Breast epithelium (tissue), 4 donors: ENCODE results near the gene NKD2. TPM values are rescaled to one million over a fixed set of nuclear protein-coding genes. Genes with fewer than 3 reads are reported as not detected.

Experiments used
- DNase-seq, 2 donors: peaks; one replicate each; pipeline ENCODE4 v3.0.0-alpha.2; 2019; ENCODE audit warnings: low spot score in 2 of 2
- H3K27ac ChIP-seq, 2 donors: fragments of 200-600 bp; sonication (generic) in 1 of 2; one replicate each; pipeline ENCODE4 v1.5.1; 2016 to 2019; ENCODE audit warnings: mild to moderate bottlenecking in 1 of 2
- H3K27me3 ChIP-seq, 2 donors: fragments of 200-600 bp; sonication (generic) in 1 of 2; one replicate each; pipeline versions ENCODE4 v1.5.1 to v1.6.0; 2017 to 2019; ENCODE audit warnings: control low read depth in 1 of 2, mild to moderate bottlenecking in 1 of 2
- H3K36me3 ChIP-seq: fragments of 200-600 bp; one replicate; pipeline ENCODE4 v1.5.1; 2019
- H3K4me1 ChIP-seq, 2 donors: fragments of 200-600 bp; sonication (generic); one replicate each; pipeline ENCODE4 v1.5.1; 2016 to 2019; ENCODE audit warnings: control low read depth in 1 of 2
- H3K4me3 ChIP-seq, 3 donors: fragments of 200-600 bp; sonication (generic); 1 replicate in 2 of 3; 2 replicates in 1 of 3; pipeline ENCODE4 v1.5.1; 2016 to 2019; ENCODE audit warnings: mild to moderate bottlenecking in 3 of 3, moderate library complexity in 2 of 3
- H3K9me3 ChIP-seq, 2 donors: fragments of 200-600 bp; sonication (generic) in 1 of 2; one replicate each; pipeline ENCODE4 v1.5.1; 2016 to 2019; ENCODE audit warnings: control low read depth in 1 of 2
- POLR2A ChIP-seq: fragments of 450-650 bp; IDR thresholded peaks from one replicate; pipeline ENCODE4 v1.6.1; 2016; ENCODE audit warnings: antibody characterized with exemption, mild to moderate bottlenecking, moderate library complexity
- POLR2AphosphoS5 ChIP-seq, 3 donors: sonication (generic); formaldehyde crosslinking; IDR thresholded peaks; one replicate each; pipeline ENCODE4 v1.6.1; 2017; ENCODE audit warnings: antibody characterized with exemption in 3 of 3
- intact Hi-C: fragments of 100-400 bp; cut with DNase I; formaldehyde crosslinking; loops from one replicate; pipeline ENCODE4 v1.15.1; 2023; ENCODE audit warnings: low total_unique reads
- total RNA-seq, 3 donors: library from RNA; depleted of rRNA; stranded (reverse); fragments of >200 nt; gene quantifications; one replicate each; pipeline ENCODE4 v1.1.0, GENCODE V29; 2016
- TF ChIP-seq, protein P1 (sequence below), 3 donors: fragments of 450-650 bp; IDR thresholded peaks; one replicate each; pipeline ENCODE4 v1.5.1; 2016 to 2017; ENCODE audit warnings: antibody characterized with exemption in 3 of 3, mild to moderate bottlenecking in 3 of 3, moderate library complexity in 3 of 3

Gene NKD2, protein sequence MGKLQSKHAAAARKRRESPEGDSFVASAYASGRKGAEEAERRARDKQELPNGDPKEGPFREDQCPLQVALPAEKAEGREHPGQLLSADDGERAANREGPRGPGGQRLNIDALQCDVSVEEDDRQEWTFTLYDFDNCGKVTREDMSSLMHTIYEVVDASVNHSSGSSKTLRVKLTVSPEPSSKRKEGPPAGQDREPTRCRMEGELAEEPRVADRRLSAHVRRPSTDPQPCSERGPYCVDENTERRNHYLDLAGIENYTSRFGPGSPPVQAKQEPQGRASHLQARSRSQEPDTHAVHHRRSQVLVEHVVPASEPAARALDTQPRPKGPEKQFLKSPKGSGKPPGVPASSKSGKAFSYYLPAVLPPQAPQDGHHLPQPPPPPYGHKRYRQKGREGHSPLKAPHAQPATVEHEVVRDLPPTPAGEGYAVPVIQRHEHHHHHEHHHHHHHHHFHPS
- 10 to 100 TPM in 1 of 3 donors, 1 to 10 TPM in 1, not detected in 1; 5.9 to 16.7 TPM for total RNA-seq

DNA sequence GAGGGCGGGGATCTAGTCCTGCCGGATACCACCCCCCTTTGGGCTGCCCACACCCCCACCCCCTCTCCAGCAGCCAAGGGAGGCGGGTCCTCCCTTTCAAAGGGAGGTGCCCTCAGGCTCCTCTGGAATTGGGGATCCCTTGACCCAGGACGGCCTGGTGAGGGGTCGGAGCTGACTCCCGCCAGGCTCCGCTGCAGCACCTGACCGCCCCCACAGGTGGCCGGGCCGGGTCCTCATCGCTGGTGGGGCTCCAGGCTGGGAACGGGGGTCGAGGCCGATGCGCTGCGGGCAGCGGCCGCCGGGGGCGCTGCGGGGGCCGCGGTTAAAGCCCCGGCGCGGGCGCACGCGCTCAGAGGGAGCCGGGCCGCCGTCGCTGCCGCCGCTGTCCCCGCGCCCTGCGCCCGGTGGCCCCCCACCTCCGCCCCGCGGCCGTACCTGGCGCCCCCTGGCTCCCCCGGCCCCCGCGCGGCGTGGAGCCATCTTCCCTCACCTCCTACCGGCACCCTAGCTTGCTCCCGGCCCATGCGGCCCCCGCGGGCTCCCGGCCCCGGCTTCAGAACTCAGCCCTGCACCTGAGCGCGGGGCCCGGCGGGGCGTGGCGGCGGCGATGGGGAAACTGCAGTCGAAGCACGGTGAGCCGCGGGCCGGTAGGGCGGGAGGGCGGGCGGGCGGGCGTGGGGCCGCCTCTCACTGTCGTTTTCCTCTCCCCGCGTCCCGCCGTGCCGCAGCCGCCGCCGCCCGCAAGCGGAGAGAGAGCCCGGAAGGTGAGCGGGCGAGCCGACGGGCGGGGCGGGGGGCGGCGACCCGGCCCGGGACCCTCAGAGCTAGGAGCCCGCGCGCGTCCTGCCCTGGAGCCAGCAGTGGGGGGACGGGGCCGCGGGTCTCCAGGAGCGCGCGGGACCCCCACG lies at the start of gene NKD2:
Gene NKD2, plus strand, starts transcription at position 352 of the 908 bp plus-strand sequence. Its CDS starts 256 bp downstream, at position 608.
- peaks cover 0 to 13% of the 10 kb centered on the region in 2 donors for H3K27me3 ChIP-seq

DNA sequence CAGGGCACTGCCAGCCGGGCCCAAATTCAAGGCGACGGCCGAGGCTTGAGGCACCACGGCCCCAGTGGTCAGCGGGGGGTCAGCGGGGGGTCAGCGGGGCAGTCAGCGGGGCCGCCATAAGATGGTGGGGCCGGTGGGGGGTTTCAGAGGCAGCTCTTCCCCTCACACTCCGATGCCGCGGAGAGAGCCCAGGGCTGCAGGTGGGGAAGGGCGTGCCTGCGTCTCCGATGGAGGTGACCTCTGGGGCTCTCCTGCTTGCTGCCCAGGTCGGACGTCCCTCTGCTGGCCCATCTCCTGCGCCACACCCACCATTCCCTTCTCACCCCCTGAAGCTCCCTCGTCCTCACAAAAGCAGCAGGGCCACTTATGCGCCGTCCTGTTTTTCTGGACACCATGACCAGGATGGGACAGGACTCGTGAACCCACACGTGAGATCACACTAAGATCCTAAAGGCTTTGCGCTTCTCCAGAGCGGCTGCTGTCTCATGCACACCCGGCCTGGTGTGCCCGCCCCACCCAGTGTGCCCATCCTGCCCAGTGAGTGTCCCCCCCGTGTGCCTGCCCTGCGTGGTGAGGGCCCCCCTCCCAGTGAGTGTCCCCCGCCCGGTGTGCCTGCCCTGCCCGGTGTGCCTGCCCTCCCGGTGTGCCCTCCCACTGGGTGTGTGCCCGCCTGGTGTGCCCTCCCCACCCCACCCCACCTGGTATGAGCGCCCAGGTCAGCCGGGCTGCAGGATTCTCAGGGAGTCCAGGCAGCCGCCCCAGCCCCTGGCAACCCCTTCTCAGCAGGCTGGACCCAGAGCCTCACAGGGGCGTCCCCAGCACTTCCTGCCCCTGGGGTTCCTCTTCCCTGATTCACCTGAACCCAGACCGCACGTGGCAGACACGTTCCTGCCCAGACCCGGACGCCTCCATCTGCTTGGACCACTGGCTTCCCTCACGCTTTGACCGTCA lies 48.7 kb upstream of the NKD2 start:
- H3K27ac ChIP-seq, result no peak overlapping the region
- peaks cover 0 to 10% of the 10 kb centered on the region in 2 donors for H3K27me3 ChIP-seq
- no peak for TF ChIP-seq POLR2AphosphoS5 (IDR thresholded peaks at IDR 0.05)
- TF ChIP-seq, protein P1, sequence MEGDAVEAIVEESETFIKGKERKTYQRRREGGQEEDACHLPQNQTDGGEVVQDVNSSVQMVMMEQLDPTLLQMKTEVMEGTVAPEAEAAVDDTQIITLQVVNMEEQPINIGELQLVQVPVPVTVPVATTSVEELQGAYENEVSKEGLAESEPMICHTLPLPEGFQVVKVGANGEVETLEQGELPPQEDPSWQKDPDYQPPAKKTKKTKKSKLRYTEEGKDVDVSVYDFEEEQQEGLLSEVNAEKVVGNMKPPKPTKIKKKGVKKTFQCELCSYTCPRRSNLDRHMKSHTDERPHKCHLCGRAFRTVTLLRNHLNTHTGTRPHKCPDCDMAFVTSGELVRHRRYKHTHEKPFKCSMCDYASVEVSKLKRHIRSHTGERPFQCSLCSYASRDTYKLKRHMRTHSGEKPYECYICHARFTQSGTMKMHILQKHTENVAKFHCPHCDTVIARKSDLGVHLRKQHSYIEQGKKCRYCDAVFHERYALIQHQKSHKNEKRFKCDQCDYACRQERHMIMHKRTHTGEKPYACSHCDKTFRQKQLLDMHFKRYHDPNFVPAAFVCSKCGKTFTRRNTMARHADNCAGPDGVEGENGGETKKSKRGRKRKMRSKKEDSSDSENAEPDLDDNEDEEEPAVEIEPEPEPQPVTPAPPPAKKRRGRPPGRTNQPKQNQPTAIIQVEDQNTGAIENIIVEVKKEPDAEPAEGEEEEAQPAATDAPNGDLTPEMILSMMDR (IDR thresholded peaks at IDR 0.05), result no peak
- no peak for TF ChIP-seq POLR2A
- DNase-seq, result no peak
- intact Hi-C loops, result no loop called here
- H3K9me3 ChIP-seq, result no peaks in the 10 kb centered on the region
- H3K36me3 ChIP-seq, result no peaks in the 10 kb centered on the region
- H3K4me3 ChIP-seq, result no peak overlapping the region
- H3K4me1 ChIP-seq, result peaks cover 9 to 11% of the 10 kb centered on the region in 2 donors

More for the DNA sequence above, at the start of gene NKD2:
- TF ChIP-seq POLR2AphosphoS5 (IDR thresholded peaks at IDR 0.05) (no peak), POLR2A (no peak)
- TF ChIP-seq, protein P1 (IDR thresholded peaks at IDR 0.05), result peak; percentile 41 to 83 (median 48)
- H3K36me3 ChIP-seq, result no peaks in the 10 kb centered on the region
- intact Hi-C loops, result loop anchor here (1.0 kb wide), 1 partner anchor 18 kb away; no protein-coding TSS in a partner anchor
- no peaks in the 10 kb centered on the region for H3K9me3 ChIP-seq
- H3K4me3 ChIP-seq, result peak within 1 kb of the TSS; percentile 37 to 84 (median 67)
- peaks cover 5 to 16% of the 10 kb centered on the region in 2 donors for H3K4me1 ChIP-seq
- peak within 1 kb of the TSS in 1 of 2 donors; percentile 26 for H3K27ac ChIP-seq
- DNase-seq, result peak; percentile 20 to 48

DNA sequence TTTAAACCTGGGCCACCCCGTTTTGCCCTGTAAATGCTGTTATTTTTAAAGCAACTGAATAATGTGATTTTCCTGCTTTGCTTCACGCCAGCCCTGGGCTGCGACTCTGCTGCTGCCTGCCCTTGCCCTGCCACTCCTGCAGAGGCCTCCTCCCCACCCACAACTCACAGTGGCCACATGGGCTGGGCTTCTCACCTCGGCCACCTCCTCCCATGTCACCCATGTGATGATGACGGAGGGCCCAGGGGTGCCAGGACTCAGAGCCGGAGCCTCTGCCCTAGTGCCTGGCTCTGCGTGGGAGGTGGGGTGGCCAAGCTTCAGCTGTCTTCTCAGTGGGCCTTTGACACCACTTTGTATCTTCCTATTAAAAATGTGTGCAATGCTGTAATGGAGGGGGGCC lies 48.1 kb upstream of the NKD2 start:
- no peak for TF ChIP-seq POLR2AphosphoS5 (IDR thresholded peaks at IDR 0.05)
- TF ChIP-seq, protein P1 (IDR thresholded peaks at IDR 0.05), result no peak
- H3K27me3 ChIP-seq, result peaks cover 0 to 10% of the 10 kb centered on the region in 2 donors
- intact Hi-C loops, result no loop called here
- H3K4me1 ChIP-seq, result peaks cover 9 to 11% of the 10 kb centered on the region in 2 donors
- no peaks in the 10 kb centered on the region for H3K9me3 ChIP-seq
- no peak overlapping the region for H3K4me3 ChIP-seq
- no peaks in the 10 kb centered on the region for H3K36me3 ChIP-seq
- no peak overlapping the region for H3K27ac ChIP-seq
- no peak for DNase-seq

DNA sequence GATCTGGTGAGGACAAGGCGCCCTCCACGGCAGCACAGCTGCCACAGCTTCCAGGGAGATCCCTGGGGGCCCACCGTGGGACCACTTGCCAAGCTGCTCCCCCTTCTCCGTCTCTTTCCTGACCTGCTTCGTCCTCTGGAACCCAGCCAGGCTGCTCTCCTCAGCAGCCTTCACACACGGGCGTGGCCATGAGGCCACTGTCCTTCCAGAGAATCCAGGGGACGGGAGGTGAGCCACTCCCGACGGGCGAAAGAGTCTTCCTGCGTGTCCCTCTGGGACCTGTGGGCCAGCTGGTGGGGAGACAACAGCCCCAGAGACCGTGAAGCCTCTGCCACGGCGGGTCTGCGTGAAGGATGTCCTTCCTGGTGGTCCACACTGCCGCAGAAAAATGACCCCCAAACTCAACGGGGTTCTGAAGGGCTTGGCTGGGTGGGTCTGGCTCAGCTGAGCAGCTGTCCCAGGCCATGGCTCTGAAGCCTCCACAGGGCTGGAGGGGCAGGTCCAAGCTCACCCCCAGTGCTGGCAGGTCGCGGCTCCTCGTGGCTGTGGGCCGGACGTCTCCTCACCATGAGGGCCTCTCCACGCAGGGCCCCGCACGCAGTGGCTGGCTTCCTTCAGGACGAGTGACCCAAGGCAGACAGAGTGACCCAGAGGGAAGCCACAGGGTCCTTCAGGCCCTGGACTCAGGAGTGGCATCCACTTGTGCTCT lies 47.4 kb upstream of the NKD2 start:
- Histone ChIP-seq H3K4me1 (peaks cover 9 to 11% of the 10 kb centered on the region in 2 donors), H3K27me3 (peaks cover 0 to 10% of the 10 kb centered on the region in 2 donors), H3K9me3 (no peaks in the 10 kb centered on the region), H3K27ac (no peak overlapping the region), H3K4me3 (no peak overlapping the region), H3K36me3 (no peaks in the 10 kb centered on the region)
- peak in 1 of 2 donors; percentile 17 for DNase-seq
- intact Hi-C loops, result no loop called here
- TF ChIP-seq, protein P1 (IDR thresholded peaks at IDR 0.05), result no peak
- TF ChIP-seq POLR2AphosphoS5 (IDR thresholded peaks at IDR 0.05) (no peak), POLR2A (no peak)
